Esophagus mucosa (tissue), 1 donor: ENCODE measurements around the gene TMPRSS7. TPM values are rescaled to one million over a fixed set of nuclear protein-coding genes. Genes with fewer than 3 reads are reported as not detected.
A peak's percentile ranks its signal among the peaks of the same experiment; 100 is the strongest.
"Not testable (repeated sequence)": the region's sequence is repeated elsewhere in the genome, so short reads cannot be mapped to it uniquely, and the experiment has no call there.

Experiments used
- ATAC-seq: fragments of 200-7000 bp; cut with Tn5 transposase; one replicate; pipeline ENCODE4 v1.9.1; 2020
- total RNA-seq: library from RNA; stranded (reverse); gene quantifications from one replicate; pipeline ENCODE4 v1.2.4, GENCODE V29; 2023
- donor health status: DM: yes; HTN: yes; CAD: no.

TMPRSS7 gene
- total RNA-seq, 1 donor from 2014 or later, result not detected

GRCh38 chr3:112061152-112061551, 26.6 kb downstream of the TMPRSS7 start:
- no peak for ATAC-seq

GRCh38 chr3:112072387-112073060, 38.0 kb downstream of the TMPRSS7 start:
- ATAC-seq, result not testable (repeated sequence)

DNA sequence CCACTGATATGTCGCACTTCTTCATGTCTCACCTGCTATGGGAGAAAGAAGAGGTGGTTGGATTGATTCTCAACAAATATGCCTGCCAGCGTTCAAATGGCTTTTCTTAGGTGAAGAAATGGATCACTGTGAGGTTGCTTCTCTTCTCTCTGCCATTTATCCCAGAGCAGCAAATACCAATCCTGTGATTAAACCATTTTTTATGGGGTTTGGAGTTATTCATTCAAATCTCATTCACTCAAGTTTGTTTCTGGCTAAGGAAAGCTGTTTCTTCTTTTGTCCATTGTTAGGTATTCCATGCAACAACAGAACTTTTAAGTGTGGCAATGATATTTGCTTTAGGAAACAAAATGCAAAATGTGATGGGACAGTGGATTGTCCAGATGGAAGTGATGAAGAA, 39.5 kb downstream of the TMPRSS7 start:
- no peak for ATAC-seq

DNA sequence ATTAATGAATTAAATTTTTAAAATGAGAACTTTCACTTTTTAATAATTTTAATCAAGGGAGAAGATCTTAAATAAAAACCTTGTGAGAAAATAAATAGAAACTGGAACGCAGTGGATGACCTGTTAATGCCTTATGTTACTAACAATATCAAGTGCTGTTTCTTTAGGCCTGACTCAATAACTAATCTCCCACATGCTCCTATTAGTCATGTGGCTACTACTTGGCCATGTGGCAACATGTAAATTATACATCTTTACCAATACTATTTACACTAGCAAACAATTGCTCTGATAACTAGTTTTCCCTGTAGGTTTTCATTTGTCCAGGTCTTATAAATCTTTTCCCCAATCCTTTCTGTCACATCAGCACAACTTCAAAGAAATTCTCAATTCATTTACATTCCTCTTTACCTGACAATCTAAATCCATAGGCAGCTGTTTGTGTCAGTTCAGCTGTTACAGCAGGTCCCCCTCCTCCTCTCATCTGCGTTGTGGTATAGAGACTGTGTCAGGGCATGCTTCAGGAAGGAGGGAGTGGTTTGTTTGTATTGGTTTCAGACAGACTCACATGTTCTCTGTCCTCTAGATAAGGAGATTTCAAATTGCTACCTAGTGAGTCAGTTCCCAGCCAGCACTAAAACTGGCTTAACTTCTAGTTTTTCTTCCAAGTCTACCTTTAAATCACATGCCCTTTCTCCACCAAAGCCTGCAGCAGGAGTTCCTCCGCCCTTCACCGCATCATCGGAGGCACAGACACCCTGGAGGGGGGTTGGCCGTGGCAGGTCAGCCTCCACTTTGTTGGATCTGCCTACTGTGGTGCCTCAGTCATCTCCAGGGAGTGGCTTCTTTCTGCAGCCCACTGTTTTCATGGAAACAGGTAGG, 40.3 kb downstream of the TMPRSS7 start:
- ATAC-seq, result peak; percentile 98

DNA sequence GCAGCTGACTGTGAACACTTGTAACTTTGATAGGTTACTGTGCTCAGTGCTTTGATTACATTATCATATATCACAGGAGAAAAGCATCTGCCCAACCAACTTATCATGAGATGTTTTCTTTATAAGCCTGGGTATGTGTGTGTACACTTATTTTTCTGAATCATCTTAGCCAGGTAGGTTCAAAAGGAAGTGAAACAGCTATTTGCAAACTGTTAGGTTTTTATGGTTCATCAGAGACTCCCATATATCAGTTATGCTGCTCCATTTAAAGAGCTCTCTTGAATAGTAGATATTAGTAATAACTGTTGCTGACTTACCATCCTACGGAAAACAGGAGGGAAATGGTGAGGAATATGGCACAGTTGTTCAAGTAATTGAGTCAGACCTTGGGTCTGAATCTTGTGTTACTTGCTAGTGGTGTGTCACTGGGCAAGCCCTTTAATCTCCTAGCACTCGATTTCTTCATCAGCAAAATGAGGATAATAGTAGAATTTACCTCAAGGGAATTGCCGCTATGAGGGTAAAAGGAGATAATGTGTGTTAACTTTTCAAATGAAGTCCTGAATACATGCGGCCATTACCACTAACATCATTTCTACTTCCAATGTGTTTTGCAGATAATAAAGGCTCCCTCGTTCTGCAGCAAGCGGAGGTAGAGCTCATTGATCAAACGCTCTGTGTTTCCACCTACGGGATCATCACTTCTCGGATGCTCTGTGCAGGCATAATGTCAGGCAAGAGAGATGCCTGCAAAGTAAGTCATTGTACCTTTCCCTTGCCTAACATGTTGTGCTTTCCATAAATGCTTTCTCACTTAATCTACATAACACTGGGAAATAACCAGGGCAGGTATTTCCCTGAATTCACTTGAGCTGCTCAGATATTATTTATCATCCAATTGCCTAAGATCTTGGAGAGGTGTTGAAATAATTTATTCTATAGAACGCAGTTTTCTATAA, 43.9 kb downstream of the TMPRSS7 start:
- ATAC-seq, result no peak

GRCh38 chr3:112083239-112083638, 48.7 kb downstream of the TMPRSS7 start:
- ATAC-seq, result no peak

GRCh38 chr3:112084980-112085705, 50.6 kb downstream of the TMPRSS7 start:
- no peak for ATAC-seq

DNA sequence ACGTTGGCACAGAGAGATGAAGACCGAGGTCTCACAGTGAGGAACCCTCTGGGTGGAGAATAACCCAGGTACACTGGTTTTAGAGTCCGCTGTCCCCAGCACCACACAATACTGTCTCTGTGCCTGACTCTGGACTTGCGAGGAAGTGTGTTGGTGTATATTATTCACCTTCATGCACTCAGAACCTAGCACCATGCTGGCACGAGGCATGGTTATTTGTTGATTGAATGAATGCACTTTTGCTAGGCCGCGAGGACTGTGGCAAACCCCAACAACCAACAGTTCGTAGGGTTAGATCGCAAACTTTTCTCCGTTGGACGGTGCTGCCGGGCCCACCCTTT, 51.2 kb downstream of the TMPRSS7 start:
- ATAC-seq, result peak; percentile 1

- peak; percentile 92 for ATAC-seq
These were observed 51.7 kb downstream of the TMPRSS7 start, which contains the start of gene C3orf52 for GRCh38 chr3:112086076-112086854. Gene C3orf52, plus strand, starts transcription at chr3:112086389. Its CDS starts 19 bp downstream, at chr3:112086408.

DNA sequence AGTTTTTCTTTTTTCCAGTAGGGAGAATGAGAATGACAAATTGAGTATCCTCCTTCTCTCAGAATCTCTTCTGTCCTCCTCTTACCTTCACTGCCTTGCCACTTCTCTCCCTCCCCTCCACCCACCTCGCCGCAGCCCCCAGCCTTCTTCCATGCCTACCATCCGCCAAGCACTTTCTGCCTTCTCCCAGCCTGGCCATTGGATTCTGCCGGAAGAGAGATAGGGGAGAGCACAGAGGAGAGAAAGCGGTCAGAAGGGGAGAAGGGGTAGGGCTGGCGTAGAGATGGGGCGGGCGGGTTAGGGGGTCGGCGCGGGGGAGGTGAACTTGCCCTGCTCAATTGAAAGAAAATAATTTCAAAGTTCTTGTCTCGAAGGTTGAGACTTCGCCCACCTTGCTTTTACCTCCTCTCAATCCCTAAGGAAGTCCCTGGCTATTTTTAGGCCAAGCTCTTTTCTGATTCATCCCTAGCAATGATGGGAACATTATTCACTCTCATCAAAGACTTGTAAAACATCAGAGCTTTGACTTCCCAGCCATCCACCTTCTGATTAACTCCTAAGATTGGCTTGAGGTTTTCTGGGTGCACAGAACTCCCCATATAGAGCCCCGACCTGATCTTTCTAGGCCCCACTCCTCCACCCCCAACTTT, 52.5 kb downstream of the TMPRSS7 start:
- no peak for ATAC-seq

DNA sequence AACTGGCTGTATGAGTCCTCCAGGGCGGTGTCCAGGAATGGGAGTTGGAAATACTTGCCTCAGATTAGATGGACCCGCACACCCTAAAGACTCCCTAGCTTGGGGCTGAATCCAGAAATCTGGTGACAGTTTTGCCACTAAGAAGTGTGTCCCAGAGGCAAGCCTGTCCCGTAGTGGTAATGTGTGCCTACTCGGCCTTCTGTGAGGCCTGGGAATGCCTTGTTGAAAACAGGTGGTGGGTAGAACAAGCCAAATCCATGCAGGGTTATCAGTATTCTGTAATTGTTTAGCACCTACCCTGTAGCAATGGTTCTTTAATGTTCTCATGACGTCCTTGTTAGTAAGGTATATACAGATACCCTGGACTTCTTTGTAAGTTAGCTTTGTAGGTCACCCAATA, 53.2 kb downstream of the TMPRSS7 start:
- ATAC-seq, result no peak

GRCh38 chr3:112088944-112089343, 54.4 kb downstream of the TMPRSS7 start:
- ATAC-seq, result no peak

DNA sequence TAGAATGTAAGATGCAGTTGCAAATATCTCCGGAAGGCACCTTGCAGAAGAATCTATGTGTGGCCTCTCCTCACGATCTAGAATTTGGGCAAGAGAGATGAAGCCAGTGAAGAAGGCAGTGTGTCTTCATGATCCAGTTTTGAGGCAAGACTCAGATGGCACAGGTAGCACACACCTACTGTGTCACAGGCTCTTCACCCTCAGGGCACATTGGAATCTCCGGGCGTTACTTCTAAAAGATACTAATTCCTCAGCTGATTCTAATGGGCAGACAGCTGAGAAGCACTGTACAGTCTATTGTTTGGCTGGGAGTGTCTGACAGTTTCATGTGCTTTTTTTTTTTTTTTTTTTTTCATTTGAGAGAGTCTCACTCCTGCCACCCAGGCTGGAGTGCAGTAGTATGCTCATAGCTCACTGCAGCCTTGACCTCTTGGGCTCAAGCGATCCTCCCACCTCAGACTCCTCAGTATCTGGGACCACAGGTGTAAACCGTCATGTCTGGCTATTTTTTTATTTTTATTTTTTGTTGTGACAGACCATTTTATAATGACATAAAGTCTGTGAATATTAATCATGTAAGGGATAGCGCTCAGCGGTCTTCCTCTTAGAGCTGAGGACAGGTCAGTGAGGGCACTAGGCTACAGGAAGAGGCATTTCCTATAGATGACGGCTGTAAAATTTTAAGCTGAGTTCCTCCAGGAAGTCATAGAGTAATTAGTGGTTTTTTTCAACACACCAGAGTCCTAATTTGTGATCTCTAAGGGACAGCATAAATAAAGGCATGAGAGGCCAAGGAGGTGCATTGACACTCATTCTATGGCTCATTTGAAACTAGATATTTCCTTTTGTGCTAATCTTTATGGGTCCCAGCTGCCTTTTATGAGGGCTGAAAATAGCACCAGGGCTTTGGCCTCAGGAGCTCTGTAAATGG, 55.7 kb downstream of the TMPRSS7 start:
- ATAC-seq, result peak; percentile 26

GRCh38 chr3:112090887-112091586, 56.5 kb downstream of the TMPRSS7 start:
- ATAC-seq, result no peak

GRCh38 chr3:112092496-112093179, 58.1 kb downstream of the TMPRSS7 start:
- ATAC-seq, result no peak

DNA sequence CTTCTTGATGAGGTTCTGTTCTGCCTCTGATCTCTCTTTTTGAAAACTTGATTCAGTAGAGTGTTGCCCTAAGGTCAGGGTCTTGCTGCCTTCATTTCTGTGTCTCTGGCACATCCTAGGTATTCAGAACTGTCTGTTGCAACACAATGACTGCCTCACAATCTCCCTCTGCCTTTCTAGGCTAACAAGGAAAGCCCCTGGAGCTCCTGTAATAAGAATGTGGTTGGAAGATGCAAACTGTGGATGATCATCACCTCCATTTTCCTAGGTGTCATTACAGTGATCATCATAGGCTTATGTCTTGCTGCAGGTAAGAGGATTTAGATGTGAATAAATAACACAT, 58.6 kb downstream of the TMPRSS7 start:
- ATAC-seq, result no peak

- ATAC-seq, result no peak
These were observed 61.2 kb downstream of the TMPRSS7 start for GRCh38 chr3:112095731-112096130.

DNA sequence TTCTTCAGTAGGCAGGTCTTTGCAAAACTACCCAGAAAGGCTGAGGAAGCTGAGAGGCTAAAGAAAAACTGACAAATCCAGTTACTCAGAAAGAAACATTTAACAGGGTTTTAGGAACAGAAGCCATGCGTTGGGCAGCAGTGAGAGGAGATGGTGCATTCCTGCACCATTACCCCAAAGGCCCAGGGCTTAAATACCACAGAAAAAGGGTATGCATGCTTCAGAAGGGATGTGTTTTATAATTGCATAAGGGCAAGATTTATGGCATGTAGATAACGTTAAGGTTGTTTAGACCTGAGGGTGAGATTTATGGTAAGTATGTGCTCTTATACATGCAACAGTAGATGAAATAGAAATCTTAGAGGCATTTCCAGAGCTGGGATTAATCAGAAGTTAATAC, 61.6 kb downstream of the TMPRSS7 start:
- no peak for ATAC-seq
